RWPE2 (cell line): Measurements from ENCODE around the gene EXOC3L2.
"Not testable (repeated sequence)": the region's sequence is repeated elsewhere in the genome, so short reads cannot be mapped to it uniquely, and the experiment has no call there.

Experiments
- ATAC-seq: fragments of 200-7000 bp; cut with Tn5 transposase; 3 replicates; pipeline ENCODE4 v1.9.1; 2021; ENCODE audit warnings: low read depth
- DNase-seq: peaks from one replicate; pipeline ENCODE4 v3.0.0-alpha.2; 2020; ENCODE audit warnings: low spot score
- H3K27ac ChIP-seq: fragments of 450-650 bp; 2 replicates; pipeline ENCODE4 v1.5.1; 2017; ENCODE audit warnings: mild to moderate bottlenecking; ENCODE audit not compliant: poor library complexity, severe bottlenecking
- H3K27me3 ChIP-seq: fragments of 250-450 bp; sonication (Bioruptor Pico); 2 replicates; pipeline ENCODE4 v1.5.1; 2021; ENCODE audit warnings: mild to moderate bottlenecking, moderate library complexity; ENCODE audit not compliant: insufficient read depth, poor library complexity, severe bottlenecking
- H3K36me3 ChIP-seq: fragments of 250-450 bp; sonication (Bioruptor Pico); 2 replicates; pipeline ENCODE4 v1.5.1; 2020; ENCODE audit warnings: low read depth, mild to moderate bottlenecking, moderate library complexity
- H3K4me1 ChIP-seq: fragments of 250-450 bp; sonication (Bioruptor Pico); 2 replicates; pipeline ENCODE4 v1.5.1; 2021; ENCODE audit warnings: mild to moderate bottlenecking, moderate library complexity; ENCODE audit not compliant: insufficient read depth, poor library complexity, severe bottlenecking
- H3K4me3 ChIP-seq: fragments of 250-450 bp; sonication (Bioruptor Pico); 2 replicates; pipeline ENCODE4 v1.5.1; 2021; ENCODE audit warnings: mild to moderate bottlenecking, moderate library complexity; ENCODE audit not compliant: severe bottlenecking
- H3K9me3 ChIP-seq: fragments of 250-450 bp; sonication (Bioruptor Pico); 2 replicates; pipeline ENCODE4 v1.5.1; 2021; ENCODE audit warnings: mild to moderate bottlenecking, moderate library complexity; ENCODE audit not compliant: severe bottlenecking
- TF ChIP-seq, protein P1 (sequence below): fragments of 450-650 bp; IDR thresholded peaks from one replicate; pipeline ENCODE4 v1.5.1; 2017; ENCODE audit warnings: mild to moderate bottlenecking, moderate library complexity; ENCODE audit not compliant: poor library complexity, severe bottlenecking

Gene EXOC3L2

DNA sequence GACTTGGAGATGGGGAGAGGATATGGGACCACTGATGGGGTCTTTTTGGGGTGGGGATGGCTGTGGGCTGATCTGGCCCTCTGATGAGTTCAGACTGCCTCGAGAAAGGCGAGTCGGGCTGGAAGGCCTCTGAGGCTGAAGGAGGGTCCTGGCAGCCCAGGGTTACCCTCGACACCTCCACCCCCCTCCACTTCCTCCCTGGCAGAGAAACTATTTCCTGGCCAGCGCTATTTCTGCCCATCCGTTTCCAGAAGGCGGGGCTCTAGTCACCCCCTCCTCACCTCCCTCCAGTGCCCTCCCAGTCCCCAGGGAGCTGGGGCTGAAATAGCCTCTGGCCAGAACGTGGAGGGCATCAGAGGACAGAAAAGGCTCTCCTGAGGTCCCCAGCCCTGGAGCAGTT is 9.7 kb downstream of the EXOC3L2 start:
- Histone ChIP-seq H3K4me3 (no peak overlapping the region), H3K27me3 (no peaks in the 10 kb centered on the region), H3K9me3 (no peaks in the 10 kb centered on the region), H3K27ac (no peak overlapping the region), H3K4me1 (peaks cover 13% of the 10 kb centered on the region), H3K36me3 (no peaks in the 10 kb centered on the region)
- TF ChIP-seq, protein P1, sequence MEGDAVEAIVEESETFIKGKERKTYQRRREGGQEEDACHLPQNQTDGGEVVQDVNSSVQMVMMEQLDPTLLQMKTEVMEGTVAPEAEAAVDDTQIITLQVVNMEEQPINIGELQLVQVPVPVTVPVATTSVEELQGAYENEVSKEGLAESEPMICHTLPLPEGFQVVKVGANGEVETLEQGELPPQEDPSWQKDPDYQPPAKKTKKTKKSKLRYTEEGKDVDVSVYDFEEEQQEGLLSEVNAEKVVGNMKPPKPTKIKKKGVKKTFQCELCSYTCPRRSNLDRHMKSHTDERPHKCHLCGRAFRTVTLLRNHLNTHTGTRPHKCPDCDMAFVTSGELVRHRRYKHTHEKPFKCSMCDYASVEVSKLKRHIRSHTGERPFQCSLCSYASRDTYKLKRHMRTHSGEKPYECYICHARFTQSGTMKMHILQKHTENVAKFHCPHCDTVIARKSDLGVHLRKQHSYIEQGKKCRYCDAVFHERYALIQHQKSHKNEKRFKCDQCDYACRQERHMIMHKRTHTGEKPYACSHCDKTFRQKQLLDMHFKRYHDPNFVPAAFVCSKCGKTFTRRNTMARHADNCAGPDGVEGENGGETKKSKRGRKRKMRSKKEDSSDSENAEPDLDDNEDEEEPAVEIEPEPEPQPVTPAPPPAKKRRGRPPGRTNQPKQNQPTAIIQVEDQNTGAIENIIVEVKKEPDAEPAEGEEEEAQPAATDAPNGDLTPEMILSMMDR: no peak
- no peak for ATAC-seq
- no peak for DNase-seq

DNA sequence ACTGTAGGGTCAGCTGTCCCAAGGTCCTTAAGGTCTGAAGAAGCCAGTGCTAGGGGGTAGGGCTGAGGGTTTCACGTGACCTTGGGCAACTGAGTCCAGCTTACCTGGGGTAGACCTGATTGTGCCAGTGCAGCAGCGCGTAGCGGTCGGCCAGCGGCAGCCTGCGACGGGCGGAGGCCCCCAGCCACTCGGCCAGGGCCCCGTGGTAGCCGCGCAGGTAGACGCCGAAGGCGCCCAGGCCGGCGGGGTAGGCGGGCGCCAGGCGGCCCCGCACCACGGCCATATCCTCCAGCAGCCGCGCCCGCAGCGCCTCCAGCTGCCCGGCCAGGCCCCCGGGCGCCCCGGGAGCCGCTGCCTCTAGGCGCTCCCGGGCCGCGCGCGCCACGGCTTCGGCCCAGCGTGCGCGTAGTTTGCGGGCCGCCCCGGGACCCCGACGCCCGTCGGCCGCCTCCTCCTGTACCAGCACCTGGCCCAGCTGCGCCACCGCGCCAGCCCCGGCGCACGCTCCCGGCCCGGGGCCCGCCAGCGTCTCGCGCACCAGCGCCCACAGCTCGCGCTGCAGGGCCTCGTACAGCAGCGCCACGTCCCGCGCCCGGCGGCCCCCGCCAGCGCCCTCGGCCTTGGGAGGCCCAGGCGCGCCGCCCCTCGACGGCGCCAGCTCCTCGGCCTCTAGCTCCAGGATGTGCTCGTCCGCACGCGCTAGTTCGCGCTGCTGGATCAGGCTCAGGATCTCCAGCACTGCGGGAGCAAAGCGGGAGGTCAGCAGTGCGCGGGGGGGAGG is 10.9 kb downstream of the EXOC3L2 start:
- H3K27me3 ChIP-seq: no peaks in the 10 kb centered on the region
- no peak overlapping the region for H3K27ac ChIP-seq
- DNase-seq (no peak), ATAC-seq (no peak)
- no peaks in the 10 kb centered on the region for H3K36me3 ChIP-seq
- TF ChIP-seq, protein P1: no peak
- no peaks in the 10 kb centered on the region for H3K9me3 ChIP-seq
- peaks cover 13% of the 10 kb centered on the region for H3K4me1 ChIP-seq
- H3K4me3 ChIP-seq: no peak overlapping the region

DNA sequence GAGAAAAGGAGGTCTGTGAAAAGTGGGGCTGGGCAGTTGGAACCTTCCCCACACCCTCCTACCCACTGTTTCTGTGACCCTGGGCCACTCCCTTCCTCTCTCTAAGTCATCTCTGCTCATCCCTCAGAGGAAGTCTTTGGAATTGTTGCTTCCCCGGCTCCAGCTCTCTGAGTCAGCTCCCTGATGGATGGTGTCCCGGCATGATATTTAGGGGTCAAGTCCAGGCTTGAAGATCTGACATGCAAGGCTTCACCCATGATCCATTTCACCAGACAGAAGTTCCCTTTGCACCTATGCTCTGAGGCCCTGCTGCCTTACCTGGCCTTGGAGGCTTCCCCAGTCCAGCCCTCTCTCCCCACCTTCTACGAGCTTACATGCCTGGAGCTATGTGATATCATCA is 13.3 kb downstream of the EXOC3L2 start:
- Histone ChIP-seq H3K4me1 (peaks cover 13% of the 10 kb centered on the region), H3K4me3 (no peak overlapping the region), H3K27me3 (no peaks in the 10 kb centered on the region), H3K27ac (peak overlapping the region; percentile 76), H3K9me3 (no peaks in the 10 kb centered on the region), H3K36me3 (no peaks in the 10 kb centered on the region)
- ATAC-seq (peak; percentile 94), DNase-seq (no peak)
- TF ChIP-seq, protein P1: no peak

DNA sequence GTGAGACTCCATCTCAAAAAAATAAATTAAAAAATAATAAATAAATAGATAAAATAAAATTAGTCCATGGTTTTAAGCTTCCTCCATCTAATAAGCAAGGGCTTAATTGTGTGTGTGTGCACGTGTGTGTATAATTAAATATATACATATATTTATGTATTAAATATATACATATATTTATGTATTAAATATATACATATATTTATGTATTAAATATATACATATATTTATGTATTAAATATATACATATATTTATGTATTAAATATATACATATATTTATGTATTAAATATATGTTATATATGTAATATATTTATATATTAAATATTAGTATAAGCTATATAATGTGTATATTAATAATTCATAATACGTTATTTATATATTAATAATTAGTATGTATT is 16.2 kb downstream of the EXOC3L2 start:
- peaks cover 13% of the 10 kb centered on the region for H3K4me1 ChIP-seq
- not testable (repeated sequence) for ATAC-seq, H3K9me3 ChIP-seq, H3K4me3 ChIP-seq, DNase-seq, H3K36me3 ChIP-seq, H3K27ac ChIP-seq, H3K27me3 ChIP-seq

DNA sequence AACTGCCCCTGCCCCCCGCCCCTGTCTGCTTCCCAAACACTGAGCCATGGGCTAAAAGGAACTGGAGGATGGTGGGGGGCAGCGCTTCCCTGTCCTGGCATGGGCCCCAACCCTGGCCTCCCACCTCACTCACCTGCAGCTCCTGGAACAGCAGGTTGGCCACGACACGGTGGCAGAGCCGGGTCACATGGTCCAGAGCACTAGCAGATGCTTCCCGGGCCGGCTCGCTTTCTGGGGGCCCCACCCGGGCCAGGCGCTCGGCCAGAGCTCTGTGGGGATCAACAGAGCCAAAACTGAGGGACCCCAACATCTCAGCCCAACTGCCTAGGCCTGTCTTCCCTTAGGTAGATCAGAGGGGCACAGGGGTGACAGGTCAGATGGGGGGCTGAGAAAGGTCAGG is 20.6 kb downstream of the EXOC3L2 start:
- TF ChIP-seq, protein P1: no peak
- no peak overlapping the region for H3K4me3 ChIP-seq
- H3K9me3 ChIP-seq: no peaks in the 10 kb centered on the region
- H3K27ac ChIP-seq: no peak overlapping the region
- H3K36me3 ChIP-seq: no peaks in the 10 kb centered on the region
- no peaks in the 10 kb centered on the region for H3K27me3 ChIP-seq
- DNase-seq (no peak), ATAC-seq (no peak)
- H3K4me1 ChIP-seq: no peaks in the 10 kb centered on the region
